B cell (primary cell): ENCODE data around the gene NCKIPSD.

Source experiments
- CTCF ChIP-seq: fragments of 200-600 bp; IDR thresholded peaks from one replicate; pipeline ENCODE4 v1.8.0; 2022; ENCODE audit warnings: antibody characterized with exemption, mild to moderate bottlenecking
- EZH2 ChIP-seq: IDR thresholded peaks from 2 replicates; pipeline ENCODE4 v1.6.1; 2012; ENCODE audit warnings: borderline replicate concordance, low read depth, mild to moderate bottlenecking, moderate library complexity, low read length; ENCODE audit not compliant: insufficient read depth, poor library complexity, severe bottlenecking

- TF ChIP-seq EZH2 (no peak), CTCF (no peak)
These were observed 30.8 kb upstream of the NCKIPSD start for GRCh38 chr3:48716508-48716981.
